ENCODE results near the gene AFTPH.

The AFTPH gene

DNA sequence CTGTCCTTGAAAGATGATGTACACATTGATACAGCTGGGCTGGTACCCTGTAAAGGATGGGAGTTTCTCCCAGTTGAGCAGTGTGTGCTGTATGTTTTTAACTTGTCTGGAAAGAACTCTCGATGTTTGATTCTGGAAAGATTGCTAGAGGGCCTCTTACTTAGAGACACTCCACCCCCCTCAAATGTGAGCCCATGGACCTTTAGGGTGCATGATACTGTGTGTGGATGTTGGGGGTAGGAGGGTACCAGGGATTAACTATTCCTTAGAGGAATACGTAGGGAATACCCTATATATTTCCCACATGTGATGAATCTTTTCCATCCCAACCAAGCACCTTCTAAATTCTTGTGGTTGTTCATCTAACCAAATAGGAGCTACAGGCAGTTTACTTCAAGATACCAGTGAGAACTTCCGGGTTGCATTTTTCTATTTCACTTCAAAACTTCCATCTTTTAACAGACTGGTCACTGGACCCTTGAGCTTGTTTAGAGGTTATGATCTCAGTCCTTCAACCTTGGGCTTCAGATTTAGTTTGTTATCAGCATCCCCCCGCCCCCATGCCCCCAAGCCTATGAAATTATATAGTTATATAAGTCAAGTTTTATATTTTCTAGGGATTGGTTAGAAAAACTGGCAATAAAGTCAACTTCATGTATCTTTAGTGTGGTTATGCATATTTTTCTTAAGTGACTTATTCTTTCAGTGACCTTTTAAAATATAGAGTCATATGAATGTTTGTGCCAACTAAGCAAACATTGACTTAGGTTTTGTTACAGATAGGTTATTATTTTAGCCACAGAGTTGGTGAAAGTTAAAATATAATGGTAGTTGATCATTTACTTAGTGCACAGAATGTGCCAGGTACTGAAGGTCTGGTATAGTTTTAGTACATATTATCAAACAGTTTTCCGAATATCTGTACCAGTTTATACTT is 18.2 kb downstream of the AFTPH start:
- peak; percentile 50 for DNase-seq (ENCODE audit: low spot score)

DNA sequence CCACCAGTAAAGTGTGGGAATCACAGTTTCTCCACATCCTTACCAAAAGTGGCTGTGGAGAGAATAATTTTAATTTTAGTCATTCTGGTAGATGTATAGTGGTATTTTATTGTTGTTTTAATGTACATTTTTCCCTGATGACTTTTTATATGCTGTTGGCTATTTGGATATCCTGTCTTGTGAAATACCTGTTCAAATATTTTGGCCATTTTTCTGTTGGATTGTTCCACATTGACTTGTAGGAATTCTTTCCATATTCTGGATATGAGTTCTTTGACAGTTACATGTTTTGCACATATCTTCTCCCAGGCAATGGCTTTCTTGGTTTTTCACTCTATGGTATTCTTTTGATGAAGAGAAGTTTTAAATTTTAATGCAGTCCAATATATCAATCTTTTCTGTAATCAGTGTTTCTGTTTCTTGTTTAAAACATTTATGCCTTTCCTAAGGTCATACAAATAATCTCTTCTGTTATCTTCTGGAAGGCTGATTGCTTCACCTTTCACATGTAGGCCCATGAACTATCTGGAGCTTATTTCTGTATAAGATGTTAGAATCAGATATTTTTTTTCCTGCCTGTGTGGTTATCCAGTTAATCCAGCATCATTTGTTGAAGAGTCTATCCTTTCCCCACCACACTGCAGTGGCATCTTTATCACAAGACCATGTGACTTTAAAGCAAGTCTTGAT is 19.0 kb downstream of the AFTPH start:
- DNase-seq (ENCODE audit: low spot score) = no peak

DNA sequence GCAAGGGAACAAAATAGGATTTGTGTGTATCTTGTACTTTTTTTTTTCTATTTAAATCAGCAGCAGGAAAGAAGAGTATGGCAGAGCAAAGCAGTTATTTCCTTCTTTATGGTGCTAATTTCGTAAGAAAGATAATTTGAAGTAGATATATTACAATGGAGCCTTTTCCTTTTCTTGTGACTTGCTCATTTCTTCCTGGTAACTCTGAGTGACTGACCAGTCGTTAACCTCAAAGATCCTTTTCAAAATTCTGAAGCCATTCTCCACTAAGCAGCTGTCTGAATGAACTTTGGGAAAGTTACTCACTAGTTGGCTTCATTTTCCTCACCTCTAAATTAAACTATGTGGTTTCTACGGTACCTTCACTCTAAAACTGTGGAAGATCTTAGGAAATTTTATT is 24.6 kb downstream of the AFTPH start:
- peak; percentile 15 for DNase-seq (ENCODE audit: low spot score)

DNA sequence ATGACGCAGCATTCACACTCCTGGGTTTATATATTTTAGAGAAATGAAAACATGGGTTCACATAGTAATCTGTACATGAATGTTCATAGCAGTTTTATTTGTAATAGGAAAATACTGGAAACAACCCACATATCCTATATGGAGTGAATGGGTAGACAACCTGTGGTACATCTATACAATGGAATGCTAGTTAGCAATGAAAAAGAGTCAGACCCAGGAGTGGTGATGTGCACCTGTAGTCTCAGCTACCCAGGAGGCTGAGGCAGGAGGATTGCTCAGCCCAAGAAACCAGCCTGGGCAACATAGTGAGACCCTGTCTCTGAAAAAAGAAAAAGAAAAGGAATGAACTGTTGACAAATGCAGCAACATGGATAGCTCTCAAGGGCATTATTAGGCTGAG is 25.9 kb downstream of the AFTPH start:
- no peak for DNase-seq (ENCODE audit: low spot score)

DNA sequence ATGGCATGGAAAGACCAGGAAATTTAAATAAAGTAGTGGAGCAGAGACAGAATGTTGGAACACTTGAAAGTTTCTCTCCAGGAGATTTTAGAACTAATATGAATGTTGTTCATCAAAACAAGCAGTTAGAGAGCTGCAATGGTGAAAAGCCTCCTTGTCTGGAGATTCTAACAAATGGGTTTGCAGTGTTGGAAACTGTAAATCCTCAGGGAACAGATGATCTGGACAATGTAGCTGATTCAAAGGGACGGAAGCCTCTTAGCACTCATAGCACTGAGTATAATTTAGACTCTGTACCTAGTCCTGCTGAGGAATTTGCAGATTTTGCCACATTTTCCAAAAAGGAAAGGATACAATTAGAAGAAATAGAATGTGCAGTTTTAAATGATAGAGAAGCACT is 27.7 kb downstream of the AFTPH start:
- no peak for DNase-seq (ENCODE audit: low spot score)

DNA sequence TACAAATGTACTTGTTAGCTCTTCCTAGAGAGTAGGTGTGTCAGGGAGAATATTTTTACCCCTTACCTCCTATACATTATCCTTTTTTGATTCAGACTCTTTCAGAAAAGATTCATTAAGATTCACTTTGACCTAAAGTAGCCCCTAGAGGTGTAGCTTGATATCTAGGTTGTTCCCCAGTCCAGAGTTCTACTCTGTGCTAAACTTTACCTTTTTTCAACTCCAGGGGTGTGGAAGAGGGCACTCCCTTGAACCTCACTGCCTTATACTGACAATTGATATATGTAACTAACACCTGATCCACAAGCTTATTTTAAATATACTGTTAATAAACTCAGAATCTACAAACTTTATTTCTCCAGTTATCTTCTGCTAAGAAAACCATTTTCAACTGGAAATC is 30.0 kb downstream of the AFTPH start:
- DNase-seq (ENCODE audit: low spot score) = no peak

DNA sequence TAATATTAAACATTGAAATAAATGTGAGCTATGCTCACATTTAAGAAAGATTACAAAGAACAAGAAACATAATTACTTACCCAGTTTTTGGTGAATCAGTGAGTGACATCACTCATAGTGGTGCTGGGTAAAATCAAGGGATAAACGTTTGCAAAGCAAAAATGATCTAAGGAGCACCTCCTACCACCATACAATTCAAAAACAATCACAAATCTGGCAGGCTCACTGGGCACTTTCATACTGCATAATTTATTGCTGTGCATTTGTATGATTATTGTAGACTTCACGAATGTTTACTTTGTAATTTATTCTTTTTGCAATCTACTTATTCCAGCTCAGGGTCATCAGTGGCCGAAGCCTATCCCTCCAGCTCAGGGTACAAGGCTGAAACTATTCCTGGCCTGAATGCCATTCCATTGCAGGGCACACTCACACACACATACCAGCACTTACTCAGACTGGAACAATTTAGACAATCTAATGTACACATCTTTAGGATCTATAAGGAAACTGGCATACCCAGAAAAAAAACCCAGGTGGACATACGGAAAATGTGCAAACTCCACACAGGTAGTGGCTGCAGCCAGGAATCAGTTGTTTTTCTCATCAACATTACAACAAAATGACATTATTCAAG is 34.4 kb downstream of the AFTPH start:
- DNase-seq (ENCODE audit: low spot score) = no peak

DNA sequence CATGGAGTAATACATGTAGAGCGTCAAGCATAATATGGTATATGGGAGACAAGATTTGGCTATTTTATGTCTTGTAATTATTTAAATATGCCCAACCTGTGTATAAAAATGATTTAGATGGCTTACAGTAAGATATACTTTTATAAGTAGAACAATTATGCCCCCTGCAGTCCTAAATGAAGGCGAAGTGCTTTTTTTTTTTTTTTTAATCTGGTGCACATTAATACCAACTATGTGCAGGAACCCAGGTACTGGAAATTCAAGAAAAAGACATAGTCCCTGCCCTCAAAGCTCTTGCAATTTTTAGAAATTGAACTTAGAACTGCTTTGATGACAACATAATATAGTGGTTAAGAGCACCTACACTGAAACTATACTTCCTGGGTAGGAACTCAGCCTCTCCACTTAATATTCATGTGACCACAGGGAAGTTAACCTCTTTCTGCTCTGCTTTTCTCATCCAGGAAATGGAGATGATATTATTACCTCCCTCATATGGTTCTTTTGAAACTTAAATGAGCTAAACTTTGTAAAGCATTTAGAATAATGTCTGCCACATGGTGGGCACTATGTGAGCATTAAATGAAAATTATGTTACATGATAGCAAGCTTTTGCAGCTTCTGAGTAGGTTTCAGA is 38.1 kb downstream of the AFTPH start:
- peak; percentile 50 for DNase-seq (ENCODE audit: low spot score)

DNA sequence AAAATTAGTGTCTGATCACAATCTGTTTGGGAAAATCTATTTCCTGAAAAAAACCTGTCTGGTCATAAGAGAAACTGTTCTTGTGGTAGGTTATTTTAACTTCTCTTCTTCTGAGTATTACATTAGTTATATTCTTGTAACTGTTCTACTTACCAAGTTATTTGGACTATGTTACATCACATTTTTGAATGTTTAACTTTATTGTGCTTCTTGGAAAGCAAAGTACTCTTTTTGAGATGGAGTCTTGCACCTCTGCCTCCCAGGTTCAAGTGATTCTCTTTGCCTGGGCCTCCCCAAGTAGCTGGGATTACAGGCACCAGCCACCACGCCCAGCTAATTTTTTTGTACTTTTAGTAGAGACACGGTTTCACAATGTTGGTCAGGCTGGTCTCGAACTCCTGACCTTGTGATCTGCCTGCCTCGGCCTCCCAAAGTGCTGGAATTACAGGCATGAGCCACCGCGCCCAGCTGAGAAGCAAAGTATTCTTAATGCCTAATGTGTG is 39.4 kb downstream of the AFTPH start:
- DNase-seq (ENCODE audit: low spot score) = no peak

DNA sequence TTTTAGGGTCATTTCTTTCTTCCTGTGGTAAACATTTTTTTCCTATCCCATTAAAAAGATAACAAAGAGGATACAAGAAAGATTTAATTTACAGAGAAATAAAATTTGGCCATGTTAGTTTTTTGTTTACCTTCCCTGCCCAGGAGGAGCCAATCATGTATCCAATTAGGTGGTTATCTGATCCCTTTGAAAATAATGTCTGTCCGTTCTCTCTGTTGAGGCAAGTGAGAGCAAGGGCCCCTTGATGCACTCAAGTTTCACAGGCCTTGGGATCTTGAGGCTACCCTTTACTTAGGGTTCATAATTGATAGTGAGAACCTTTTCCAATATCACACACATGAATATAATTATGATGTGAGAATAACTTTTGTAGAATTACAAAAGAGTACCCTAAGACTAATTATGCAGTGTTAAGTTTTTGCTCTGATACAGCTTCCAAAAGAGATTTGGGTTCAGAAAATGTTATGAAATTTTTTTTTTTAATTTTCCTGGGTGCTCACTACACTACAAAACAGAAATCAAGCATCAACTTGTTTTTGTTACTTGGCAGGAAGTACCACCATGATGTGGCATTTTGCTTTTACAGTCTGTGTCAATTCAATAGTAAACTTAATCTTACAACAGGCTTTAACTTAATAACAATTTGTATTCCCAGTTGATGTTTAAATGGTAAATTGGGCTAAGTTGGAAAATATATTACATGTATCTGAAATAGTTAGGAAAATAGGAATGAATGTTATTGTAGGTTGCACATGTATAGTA is 42.0 kb downstream of the AFTPH start:
- no peak for DNase-seq (ENCODE audit: low spot score)

DNA sequence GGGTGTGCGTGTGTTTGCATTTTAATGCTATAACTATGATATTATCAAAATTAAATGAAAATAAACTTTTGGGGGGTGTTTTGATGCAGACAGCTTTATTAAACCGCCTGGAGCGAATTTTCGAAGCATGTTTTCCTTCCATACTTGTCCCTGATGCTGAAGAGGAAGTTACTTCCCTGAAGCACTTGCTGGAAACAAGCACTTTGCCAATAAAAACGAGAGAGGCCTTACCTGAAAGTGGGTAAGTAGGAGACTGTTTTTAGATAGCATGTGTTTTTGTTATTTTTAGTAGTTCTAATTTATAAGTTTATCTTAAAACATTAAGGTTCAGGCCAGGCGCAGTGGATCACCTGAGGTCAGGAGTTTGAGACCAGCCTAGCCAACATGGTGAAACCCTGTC is 43.3 kb downstream of the AFTPH start:
- no peak for DNase-seq (ENCODE audit: low spot score)

DNA sequence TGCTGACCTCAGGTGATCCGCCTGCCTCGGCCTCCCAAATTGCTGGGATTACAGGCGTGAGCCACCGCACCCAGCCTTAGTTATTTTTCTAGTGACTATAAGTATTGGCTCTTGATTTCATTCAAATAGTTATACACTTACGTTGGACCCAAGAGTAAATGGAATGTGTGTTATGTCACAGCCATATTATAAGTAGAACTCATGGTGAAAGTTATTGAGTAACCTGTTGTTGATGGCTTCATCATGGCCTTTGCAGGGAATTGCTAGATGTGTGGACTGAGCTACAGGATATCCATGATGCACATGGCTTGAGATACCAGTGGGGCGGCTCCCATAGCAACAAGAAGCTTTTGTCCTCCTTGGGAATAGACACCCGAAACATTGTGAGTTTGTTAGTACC is 44.7 kb downstream of the AFTPH start:
- peak; percentile 47 for DNase-seq (ENCODE audit: low spot score)

DNA sequence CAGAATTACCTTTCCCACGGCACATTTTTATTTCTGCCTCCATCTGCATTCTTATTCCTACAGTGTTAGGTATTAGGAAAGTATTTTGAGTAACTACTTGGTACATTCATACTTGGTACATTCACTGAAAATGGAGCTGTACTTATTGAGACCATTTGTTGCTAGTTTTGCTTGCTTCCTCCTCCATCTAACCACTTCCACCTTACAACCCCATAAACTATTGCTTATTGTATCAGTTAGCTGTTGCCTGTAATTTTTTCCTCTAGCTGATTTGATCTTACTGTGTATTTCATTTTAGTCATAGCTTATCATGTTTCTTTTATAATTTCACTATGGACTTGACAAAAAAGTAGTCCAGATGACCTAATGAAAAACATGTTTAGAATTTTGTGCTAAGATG is 50.7 kb downstream of the AFTPH start:
- DNase-seq (ENCODE audit: low spot score) = no peak

DNA sequence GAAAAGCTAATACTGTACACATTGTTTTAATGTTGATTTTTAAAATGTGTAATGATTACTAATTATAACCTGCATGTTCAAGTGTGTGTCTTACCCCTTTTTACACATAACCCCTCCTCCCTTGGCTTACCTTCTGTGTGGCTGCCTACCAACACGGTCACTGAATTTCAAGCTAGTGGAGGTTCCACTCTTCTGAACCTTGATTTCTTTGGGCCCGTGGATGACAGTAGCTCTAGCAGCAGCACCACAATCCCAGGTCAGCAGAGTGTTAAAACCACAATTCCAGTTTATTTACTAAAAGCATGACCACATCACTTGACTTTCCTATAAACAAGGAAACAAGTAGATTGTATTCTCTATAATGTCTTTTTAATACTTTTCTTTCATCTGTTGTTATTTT is 56.9 kb downstream of the AFTPH start:
- no peak for DNase-seq (ENCODE audit: low spot score)

DNA sequence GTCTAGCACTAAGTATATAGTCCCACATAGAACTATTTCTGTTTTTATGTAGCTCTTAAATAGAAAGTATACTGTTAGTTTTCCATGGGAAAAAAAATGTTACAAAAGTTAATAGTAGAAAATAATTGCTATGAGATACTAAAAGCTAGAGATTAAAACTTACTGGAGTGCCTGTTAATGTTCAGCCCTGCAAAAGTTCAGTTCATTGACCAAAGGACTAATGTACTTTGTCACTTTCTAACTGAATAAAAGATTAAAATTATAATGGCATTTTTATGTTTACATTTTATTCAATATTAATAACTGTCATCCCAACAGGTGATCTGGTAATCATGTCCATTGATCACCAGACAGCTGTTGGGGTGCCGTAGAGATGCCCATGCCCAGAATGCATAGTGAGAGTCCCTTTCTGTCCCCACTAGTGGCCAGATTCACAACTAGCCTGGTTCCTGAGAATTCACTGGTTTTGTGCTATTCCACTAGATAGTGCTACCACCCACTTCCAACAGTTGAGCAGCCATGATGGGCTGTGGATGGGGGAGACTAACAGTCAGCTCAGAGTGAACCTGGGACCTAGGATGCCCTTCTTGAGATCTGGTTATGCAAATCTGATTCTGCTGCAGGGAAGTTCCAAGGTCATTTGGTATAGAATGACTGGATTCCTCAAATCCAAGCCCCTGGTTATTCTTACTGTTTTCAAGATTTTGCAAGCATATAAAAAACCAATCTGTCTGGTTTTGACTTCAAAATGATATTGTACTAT is 57.8 kb downstream of the AFTPH start:
- DNase-seq (ENCODE audit: low spot score) = no peak

DNA sequence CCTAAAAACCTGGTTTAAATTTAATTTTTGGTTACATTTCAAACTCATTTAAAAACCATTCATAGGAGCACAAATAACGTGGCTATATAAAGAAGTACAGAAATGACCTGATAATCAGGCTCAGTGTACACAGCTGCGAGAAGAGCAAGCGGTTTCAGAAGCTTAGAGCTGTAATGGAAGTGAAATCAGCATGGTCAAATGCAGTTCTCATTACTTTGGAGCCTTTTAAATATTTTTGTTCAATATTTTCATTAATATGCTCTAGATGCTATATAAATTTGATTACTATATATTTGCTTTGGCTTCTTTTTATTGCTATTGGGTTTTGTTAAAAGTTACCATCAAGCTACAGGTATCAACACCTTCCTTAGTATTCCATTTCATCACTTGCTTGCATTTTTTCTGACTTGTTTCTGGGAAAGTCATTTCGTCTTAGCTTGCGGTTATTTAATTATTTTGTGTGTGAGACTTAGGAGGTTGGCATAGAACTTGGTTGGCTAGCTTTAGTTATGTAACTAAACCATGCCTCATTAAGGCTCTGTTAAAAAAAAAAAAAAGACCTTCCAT is 58.7 kb downstream of the AFTPH start:
- no peak for DNase-seq (ENCODE audit: low spot score)

DNA sequence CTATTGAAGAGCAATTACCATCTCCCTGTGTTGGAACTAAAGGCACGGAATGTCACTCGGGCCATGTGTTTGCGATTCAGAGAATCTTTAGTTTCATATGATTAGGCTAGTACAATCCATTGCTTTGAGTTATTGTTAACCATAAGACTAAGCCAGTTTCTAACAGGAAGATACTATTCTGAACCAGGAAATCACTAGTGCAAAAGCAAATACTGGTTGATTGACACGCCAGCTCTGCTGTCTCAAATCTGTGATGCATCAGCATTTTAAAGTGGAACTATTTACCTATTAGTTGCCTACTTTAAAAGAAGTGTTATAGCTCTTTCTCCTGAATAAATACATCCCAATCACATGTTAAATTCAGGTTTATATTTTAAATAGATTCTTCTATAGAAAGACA is 61.9 kb downstream of the AFTPH start:
- DNase-seq (ENCODE audit: low spot score) = no peak

DNA sequence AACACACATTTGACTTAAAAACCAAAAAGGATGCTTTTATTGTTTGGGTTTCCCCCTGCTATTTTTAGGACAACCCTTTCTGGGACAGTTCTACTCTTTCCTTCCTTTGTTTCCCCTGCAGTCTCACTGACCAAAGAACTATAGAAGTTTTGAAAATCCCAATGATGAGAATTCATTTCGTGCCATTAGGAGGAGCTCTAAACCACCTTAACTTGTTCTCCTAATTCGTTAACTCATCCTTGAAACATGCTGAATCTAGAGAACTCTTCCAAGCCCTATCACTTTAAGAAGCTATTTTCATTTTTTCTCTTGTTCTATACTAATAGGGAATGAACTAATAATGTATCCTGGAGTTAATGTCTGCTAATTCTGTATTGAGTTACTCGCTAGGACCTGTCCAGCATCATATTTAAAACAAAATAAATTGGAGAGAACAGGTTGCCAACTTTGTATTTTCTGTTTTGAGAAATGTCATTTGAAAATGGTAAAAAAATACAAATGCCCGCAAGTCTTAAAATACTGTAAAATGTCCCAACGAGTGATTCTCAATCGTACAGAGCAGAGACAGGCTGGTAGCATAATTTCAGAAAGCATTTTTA is 62.9 kb downstream of the AFTPH start:
- DNase-seq (ENCODE audit: low spot score) = peak; percentile 64

DNA sequence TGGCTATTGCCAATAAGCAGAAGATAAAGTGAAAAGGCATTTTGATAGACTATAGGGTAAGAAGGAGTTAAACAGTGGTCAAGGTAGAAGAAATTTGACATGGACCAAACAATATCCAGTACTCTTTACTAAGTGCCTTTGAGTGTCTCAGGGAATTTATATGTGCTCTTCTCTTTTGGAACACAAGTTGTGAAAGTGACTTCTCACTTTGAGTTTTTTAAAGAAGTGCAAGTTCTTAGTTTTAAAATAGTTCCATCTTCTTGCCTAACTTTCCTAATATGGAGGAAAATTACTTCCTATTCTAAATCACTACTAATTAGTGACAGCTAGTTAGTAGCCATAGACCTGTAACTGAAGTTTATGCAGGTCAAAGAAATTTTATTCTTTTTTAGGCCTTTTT is 63.4 kb downstream of the AFTPH start:
- DNase-seq (ENCODE audit: low spot score) = no peak

DNA sequence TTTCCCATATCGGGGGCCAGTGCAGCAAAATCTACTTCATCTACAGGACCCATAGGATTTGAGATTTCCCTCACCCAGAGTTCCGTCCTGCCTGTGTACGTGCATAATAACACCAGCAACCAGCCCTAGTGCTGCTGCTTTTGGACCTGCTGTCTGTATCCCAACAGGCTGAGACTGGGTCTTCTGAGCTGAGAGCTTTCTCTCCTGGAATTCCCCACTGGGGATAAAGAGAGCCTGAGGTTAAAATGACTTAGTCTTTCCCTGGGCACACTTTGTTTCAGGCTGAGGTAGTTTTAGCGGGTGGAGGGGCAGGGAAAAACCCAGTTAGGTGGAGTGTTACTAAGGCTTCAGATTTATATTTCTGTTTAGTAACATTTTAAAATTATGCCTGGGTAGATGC is 67.1 kb downstream of the AFTPH start:
- peak; percentile 55 for DNase-seq (ENCODE audit: low spot score)
